ELF-1 (cell line): ENCODE data around the gene ATP6V1G2.

Source experiments
- DNase-seq: peaks from one replicate; pipeline ENCODE4 v3.0.0-alpha.2; 2016; ENCODE audit warnings: low read depth, low spot score

ATP6V1G2 gene

GRCh38 chr6:31575952-31576685 is 29.7 kb upstream of the ATP6V1G2 start:
- DNase-seq = no peak

- peak; percentile 37 for DNase-seq
Measured at GRCh38 chr6:31575335-31575901, 29.0 kb upstream of the ATP6V1G2 start, which contains the start of gene TNF. TNF (plus strand) TSS chr6:31575565; CDS start chr6:31575742, 177 bp downstream.

- peak; percentile 50 for DNase-seq
Measured at GRCh38 chr6:31574106-31575061, 28.0 kb upstream of the ATP6V1G2 start.

GRCh38 chr6:31573239-31574105 is 27.1 kb upstream of the ATP6V1G2 start:
- DNase-seq = peak; percentile 71

GRCh38 chr6:31572041-31572911 is 25.9 kb upstream of the ATP6V1G2 start, which contains the start of gene LTA:
LTA (plus strand) TSS chr6:31572289; CDS start chr6:31572743, 454 bp downstream.
- DNase-seq = no peak

GRCh38 chr6:31569861-31570536 is 23.6 kb upstream of the ATP6V1G2 start:
- no peak for DNase-seq

GRCh38 chr6:31568537-31568961 is 22.1 kb upstream of the ATP6V1G2 start:
- DNase-seq = no peak

- peak; percentile 70 for DNase-seq
Measured at GRCh38 chr6:31567531-31568370, 21.3 kb upstream of the ATP6V1G2 start.

- no peak for DNase-seq
Measured at GRCh38 chr6:31560697-31561058, 14.3 kb upstream of the ATP6V1G2 start.

- peak; percentile 67 for DNase-seq
Measured at GRCh38 chr6:31559958-31560696, 13.7 kb upstream of the ATP6V1G2 start.

GRCh38 chr6:31559606-31559957 is 13.2 kb upstream of the ATP6V1G2 start:
- no peak for DNase-seq

- no peak for DNase-seq
Measured at GRCh38 chr6:31558631-31559500, 12.5 kb upstream of the ATP6V1G2 start.

GRCh38 chr6:31558318-31558625 is 11.9 kb upstream of the ATP6V1G2 start:
- no peak for DNase-seq

GRCh38 chr6:31557443-31558317 is 11.3 kb upstream of the ATP6V1G2 start:
- DNase-seq = no peak

GRCh38 chr6:31556307-31556706 is 9.9 kb upstream of the ATP6V1G2 start:
- no peak for DNase-seq

- DNase-seq = peak; percentile 79
Measured at GRCh38 chr6:31551371-31551770, 5.0 kb upstream of the ATP6V1G2 start.
